ENCODE results near the gene ARHGAP30.
"Not testable (repeated sequence)": the region's sequence is repeated elsewhere in the genome, so short reads cannot be mapped to it uniquely, and the experiment has no call there.

The ARHGAP30 gene

GRCh38 chr1:161068306-161069234, 1.1 kb downstream of the ARHGAP30 start:
- peak; percentile 71 for DNase-seq (ENCODE audit: low read depth)

DNA sequence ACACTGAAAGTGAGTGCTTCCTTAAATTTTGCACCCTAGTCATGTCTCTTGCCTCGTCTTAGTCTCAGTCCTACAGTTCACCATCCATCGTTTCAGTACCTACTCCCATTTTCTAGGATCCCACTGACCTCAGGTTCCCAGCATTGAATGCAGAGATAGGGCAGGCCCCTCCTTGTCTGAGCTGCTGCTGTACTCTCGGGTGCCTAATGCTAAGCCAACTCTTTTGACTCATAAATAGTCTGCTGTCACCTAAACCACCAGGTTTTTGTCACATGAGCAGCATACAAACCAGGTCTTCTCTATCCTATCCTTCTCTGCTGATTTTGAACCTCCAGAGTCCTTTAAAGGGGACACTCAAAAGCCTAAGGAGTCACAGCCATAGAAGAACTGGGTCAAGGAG, 3.0 kb downstream of the ARHGAP30 start:
- DNase-seq (ENCODE audit: low read depth) = no peak

DNA sequence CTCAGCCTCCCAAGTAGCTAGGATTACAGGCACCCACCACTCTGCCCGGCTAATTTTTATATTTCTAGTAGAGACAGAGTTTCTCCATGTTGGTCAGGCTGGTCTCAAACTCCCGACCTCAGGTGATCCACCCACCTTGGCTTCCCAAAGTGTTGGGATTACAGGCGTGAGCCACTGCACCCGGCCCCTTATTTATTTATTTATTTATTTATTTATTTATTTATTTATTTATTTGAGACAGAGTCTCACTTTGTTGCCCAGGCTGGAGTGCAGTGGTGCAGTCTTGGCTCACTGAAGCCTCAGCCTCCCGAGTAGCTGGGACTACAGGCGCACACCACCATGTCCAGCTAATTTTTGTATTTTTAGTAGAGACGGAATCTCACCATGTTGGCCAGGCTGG, 4.0 kb downstream of the ARHGAP30 start:
- DNase-seq (ENCODE audit: low read depth) = not testable (repeated sequence)

GRCh38 chr1:161063936-161064335, 5.8 kb downstream of the ARHGAP30 start:
- DNase-seq (ENCODE audit: low read depth) = not testable (repeated sequence)

GRCh38 chr1:161061419-161061818, 8.3 kb downstream of the ARHGAP30 start:
- no peak for DNase-seq (ENCODE audit: low read depth)

DNA sequence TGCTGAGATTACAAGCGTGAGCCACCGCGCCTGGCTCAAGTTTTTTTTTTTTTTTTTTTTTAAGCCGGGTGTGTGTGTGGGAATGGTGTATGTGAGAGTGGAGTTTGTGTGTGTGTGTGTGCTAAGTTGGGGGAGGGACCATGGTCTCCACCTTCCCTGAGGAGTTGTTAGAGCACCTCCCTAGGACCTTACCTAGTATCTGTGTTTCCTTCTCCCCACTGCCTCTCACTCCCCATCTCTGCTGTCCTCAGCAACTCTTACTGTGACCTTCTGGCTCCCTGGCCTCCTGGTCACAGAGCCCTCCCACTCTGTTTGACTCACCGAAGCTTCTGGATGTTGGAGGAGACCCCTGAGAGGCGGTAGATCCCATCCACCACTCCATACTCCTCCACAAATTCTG, 10.4 kb downstream of the ARHGAP30 start:
- DNase-seq (ENCODE audit: low read depth) = no peak

GRCh38 chr1:161054805-161055204, 14.9 kb downstream of the ARHGAP30 start:
- no peak for DNase-seq (ENCODE audit: low read depth)

DNA sequence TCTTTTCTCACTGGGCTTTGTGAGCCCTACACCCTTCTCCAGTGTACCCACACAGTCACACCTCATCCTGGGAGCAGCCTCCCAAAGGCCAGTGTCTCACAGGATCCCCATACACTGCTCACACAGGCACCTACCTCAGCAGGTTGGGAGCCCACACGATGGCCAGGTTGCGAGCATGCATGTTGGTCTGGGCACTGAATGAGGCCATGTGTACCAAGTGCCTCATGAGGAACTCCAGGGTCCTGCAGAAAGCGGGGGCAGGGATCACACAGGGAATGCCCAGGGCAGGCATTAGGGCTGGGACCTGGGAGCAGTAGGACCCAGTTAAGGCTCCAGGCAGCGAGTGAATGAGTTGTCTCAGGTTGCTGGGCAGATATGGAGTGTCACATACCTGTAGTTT, 15.5 kb downstream of the ARHGAP30 start:
- no peak for DNase-seq (ENCODE audit: low read depth)

DNA sequence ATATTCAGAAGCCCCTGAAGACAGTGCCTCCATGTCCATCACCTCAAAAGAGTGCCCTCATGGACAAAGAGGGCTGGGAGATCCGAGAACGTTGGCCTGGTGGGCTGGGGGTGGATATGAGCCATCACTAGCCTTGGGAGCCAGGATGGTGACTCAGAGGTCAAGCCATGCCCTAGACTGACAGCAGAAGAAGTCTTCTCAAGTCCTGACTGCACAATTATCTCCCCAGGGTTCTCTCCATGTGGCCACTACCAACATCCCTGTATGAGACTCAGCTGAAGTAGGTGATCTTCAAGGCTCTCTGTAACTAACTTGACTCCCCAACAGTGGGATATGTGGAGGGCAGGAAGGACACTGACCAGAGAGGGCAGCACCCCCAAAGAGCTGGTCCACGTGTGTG, 16.8 kb downstream of the ARHGAP30 start:
- no peak for DNase-seq (ENCODE audit: low read depth)

DNA sequence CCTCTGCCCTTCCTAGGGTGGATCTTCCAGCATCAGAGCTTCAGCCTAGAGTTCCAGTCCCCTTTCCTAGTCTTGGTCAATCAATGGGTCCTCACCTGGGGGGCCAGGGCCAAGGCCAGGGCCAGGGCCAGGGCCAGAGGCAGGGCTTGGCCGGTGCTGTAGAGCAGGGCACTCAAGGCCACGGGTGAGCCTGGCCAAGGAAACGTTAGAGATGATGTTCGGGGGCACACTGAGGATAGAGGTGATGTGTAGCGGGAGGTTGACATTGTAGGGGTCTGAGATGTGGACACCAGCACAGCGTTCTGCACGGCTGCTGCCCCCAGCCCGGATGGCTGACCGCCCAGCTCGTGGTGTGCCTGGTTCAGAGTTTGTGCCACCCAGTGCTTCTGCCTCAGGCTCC, 18.5 kb downstream of the ARHGAP30 start:
- no peak for DNase-seq (ENCODE audit: low read depth)

GRCh38 chr1:161048949-161049722, 20.6 kb downstream of the ARHGAP30 start:
- no peak for DNase-seq (ENCODE audit: low read depth)

DNA sequence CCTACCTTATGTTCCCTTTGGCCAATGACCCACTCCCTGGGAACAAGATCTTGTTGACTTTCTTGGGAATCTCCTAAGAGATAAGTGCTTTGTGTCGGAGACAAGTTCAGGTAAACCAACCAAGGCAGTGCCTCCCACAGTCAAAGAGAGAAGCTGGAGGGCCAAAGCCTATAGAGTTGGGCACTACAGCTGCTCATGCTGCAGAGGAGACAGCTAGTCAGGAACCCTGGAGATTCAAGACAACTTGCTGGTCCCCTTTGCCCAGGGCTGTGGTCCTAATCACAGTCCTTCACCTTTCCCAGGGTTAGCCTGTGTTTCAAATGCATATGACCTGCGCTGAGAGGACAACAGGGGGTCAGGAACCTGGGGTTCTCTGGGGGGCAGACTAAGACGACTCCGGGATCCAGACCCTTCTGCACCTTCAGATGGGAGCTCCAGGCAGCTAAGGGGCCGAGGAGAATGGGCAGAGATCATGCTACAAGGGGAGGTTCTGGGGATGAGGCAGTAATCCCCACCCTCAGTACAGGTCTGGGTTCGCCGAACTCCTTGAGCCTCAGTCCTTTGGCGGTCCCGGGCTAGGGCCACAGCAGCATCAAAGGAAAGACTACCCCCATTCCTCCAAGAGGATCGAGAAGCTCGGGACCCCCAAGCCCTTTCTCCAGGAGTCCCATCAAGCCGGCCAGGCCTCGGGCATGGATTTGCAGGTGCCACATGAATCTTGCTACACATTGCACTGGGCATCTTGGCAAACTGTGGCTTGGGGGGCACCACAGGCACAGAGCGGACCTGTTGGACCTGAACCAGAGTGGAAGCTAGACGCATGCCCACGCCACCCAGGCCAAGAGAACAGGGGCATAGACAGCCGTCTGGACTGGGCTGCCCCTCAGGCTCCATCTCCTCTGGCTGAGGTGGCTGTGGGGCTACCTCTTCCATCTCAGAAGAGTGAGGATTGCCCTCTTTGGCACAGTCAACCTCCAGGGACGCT, 22.0 kb downstream of the ARHGAP30 start:
- DNase-seq (ENCODE audit: low read depth) = no peak

- no peak for DNase-seq (ENCODE audit: low read depth)
Observed at GRCh38 chr1:161046605-161047228, 23.0 kb downstream of the ARHGAP30 start.

DNA sequence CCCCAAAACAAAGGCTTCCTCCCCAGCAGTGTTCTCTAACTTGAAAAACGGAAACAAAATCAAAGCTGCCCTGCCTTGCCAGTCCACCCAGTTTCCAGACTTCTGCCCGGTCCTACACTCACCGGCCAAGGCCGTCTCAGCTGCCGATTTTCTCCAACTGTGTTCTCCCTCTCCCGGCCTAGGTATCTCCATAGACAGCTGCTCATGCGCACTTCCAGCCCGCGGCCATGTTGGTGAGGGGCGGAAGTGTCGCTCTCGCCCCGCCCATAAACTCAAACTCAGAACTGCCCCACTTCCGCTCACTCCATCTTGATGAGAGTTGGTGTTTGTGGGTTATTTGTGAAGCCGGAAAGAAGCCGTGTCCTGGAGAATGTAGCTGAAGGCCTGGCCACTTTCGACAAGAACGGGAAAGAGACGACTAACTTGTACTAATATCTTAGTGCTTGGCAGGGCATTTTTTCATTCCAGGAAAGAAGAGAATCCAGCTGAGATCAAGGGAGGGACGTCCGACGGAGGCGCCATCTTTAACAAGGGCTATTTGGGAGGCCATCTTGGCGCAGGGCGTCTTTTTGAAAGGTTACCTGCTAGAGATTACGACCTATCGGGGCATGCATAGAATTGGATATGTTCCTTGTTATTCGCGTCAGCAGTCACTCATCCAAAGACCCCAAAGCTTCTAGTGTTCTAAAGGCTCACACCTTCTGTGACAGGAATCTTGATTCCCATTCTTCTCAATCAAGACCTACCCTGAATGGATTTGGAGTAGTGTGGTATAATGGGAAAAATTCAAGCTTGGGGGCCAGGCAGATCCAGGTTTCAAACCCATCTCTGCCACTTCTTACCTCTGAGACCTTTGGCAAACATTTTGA, 23.7 kb downstream of the ARHGAP30 start, which contains the start of gene USF1:
Gene USF1, minus strand, starts transcription at position 242 of the 869 bp plus-strand sequence. CDS start 2,702 bp downstream, outside the sequence.
- DNase-seq (ENCODE audit: low read depth) = peak; percentile 81

DNA sequence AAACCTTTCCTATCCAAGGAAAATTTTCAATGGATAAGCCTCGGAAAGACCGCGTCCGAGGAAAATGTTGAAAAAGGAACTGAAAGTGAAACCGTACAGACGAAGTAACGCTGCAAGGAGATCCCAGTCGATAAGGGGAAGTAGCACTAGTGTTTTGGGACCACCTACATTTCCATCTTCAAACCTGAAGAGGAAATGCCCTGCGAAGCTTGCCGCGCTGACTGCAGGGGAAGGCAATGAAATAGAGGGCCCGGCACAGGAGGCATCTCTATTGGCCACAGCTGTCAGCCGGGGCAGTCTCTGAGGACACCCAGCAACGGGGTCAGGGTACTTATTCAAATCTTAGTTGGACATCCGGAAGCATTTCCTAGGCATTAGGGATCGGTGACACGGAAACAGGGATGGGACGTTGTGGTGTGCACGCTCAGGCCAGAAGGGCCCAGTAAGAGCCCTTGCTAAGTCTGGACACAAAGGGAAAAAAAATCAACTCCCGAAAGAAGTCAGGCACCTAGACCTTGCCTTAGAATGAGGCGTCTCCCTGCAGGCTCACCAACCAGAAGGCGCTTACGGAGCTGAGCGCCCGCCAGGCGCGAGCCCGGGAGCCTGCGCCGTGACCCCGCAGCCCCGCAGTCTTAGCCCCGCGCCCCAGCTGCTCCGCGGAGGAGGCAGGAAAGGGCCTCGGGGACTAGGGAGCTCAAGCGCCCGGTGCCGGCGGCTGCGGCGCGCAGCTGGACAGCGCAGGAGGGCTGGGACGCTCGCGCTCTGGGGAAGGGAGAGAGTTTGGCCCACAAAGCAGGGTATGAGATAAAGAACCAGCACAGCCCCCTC, 24.6 kb downstream of the ARHGAP30 start:
- DNase-seq (ENCODE audit: low read depth) = peak; percentile 40

DNA sequence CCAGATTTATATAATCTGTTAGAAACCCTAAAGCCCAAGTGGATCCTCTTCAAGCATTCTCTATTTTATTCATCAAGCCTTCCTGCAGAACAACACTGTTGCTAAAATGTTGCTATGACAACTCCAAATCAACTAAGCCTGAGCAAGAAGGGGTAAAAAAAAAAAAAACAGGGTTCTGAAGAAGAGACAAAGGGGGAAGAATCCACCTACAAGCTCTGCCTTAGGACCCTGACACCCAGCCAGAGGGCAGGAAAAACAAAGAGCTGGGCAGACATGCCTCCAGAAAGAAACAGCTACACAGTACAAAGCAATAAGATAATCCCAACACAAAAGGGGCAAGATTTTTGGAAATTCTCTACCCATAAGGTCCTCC, 25.2 kb downstream of the ARHGAP30 start:
- no peak for DNase-seq (ENCODE audit: low read depth)

GRCh38 chr1:161039546-161039945, 30.1 kb downstream of the ARHGAP30 start:
- DNase-seq (ENCODE audit: low read depth) = no peak

DNA sequence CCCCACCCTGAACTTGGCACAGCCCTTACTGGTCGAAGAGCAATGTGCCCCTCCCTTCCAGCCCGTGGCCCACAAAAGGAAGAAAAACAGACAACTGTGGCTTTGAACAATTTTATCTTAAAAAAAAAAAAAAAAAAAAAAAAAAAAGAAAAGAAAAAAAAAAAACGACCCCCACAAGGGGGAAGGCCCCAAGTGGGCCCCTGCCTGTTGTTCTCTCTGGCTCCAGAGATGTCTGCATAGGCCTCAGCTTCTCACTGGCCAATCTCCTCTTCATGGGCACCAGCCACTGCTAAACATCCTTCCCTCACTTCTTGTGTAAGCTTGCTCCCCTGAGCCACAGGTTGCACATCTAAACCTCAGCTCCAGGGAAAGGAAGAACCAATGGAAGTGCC, 30.5 kb downstream of the ARHGAP30 start:
- DNase-seq (ENCODE audit: low read depth) = no peak

DNA sequence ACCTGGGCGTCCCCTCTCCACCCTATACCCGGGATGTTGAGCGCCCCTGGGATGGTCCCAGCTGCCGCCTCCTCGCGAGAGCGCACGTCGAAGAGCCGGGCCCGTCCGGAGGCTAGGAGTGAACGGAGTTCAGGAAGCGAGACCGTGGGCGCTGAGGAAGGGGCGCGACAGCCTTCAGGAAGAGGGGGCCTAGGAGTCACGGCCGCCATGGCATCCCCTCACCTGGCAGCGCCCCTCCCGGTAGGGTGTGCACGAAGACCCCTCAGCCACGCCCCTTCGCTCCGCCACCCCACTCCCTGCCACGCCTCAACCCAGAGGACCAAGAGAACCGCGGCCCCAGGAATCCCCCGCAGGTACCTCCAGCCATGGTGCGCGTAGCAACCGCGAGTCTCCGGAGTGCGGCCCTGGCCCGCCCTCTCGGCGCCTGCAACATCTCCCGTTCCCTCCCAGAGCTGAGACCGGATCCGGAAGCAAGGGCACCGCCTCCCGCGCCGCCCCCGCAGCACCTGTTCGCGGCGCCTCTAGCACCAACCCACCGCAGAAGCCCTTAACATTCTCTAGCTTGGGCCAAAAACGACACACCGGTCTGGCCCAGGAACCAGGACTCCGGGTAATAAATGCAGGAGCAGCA, 31.1 kb downstream of the ARHGAP30 start, which contains the start of gene TSTD1:
Gene TSTD1, minus strand, starts transcription at position 442 of the 631 bp plus-strand sequence. Its CDS starts 75 bp downstream, at position 367.
- DNase-seq (ENCODE audit: low read depth) = peak; percentile 81

Measured in stimulated activated CD8-positive, alpha-beta memory T cell treated with anti-CD3 and anti-CD28 coated beads, Interleukin-4, amount 100 ng/mL, for 24 hours (primary cell).